ENCODE measurements around the gene MISP. TPM values are rescaled to one million over a fixed set of nuclear protein-coding genes. Genes with fewer than 3 reads are reported as not detected.

MISP gene
- total and polyA plus RNA-seq, 10 of the 15 experiments (the other 5 are each of a cell fraction or from before 2014, with no cell fraction given), result not detected

DNA sequence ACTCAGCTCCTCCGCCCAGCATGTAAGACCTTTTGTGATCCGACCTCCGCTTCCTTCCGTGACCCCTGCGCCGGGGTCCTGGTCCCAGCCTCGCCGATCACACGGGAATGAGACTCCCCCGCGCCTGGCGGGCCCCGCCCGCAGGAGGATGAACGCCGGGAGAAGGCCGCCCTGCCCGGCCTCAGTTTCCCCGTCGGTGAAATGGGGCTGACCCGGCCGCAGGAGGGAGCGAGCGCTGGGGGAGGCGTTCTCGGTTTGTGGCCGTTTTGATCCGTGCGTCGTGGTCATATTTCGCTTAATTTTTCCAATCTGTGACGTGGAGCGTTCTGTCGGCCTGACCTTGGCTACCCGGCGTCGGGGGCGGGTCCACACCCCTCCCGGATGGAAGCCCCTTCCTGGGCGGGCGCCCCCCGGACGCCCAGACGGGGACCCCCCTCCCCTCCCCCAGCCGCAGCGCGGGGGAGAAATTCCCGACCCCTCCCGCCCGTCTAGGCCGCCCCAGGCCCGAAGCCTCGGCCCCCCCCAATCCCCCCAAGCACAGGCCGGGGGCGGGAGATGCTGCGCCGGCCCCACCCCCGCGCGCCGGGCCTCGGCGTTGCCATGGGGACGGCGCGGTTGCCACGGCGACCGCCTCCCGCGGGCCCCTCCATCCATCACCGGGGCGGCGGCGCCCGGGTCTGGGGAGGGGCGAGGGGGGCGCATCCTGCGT, 31.1 kb upstream of the MISP start:
- intact Hi-C loops (cut with micrococcal nuclease; ENCODE audit: unreplicated experiment) (no loop called here), in situ Hi-C loops (cut with MboI) (no loop called here)
- no peak for TF ChIP-seq ASH2L (IDR thresholded peaks at IDR 0.05; ENCODE audit: borderline replicate concordance, low read depth)
- TF ChIP-seq EGR1 (IDR thresholded peaks at IDR 0.05; ENCODE audit: borderline replicate concordance in 1 of 2, low read depth in 2 of 2, low read length in 2 of 2), result peak in 1 of 2 experiments; percentile 64; a peak in 1 of 3 replicates
- TF ChIP-seq TCF12 (IDR thresholded peaks at IDR 0.05; ENCODE audit: low read depth, low read length), result no peak
- Histone ChIP-seq H3K4me1 (ENCODE audit: control insufficient read depth, insufficient read depth, low read length) (no peaks in the 10 kb centered on the region; the same call in 1 of the 2 replicates), H4K20me1 (ENCODE audit: control insufficient read depth, insufficient read depth) (no peaks in the 10 kb centered on the region), H3K27ac (ENCODE audit: control insufficient read depth, insufficient read depth) (no peak overlapping the region), H3K36me3 (ENCODE audit: control insufficient read depth in 2 of 2, insufficient read depth in 2 of 2, low read length in 1 of 2) (no peaks in the 10 kb centered on the region), H3K79me2 (ENCODE audit: control insufficient read depth, insufficient read depth, low read length) (no peaks in the 10 kb centered on the region), H2AFZ (ENCODE audit: control insufficient read depth, low read depth, low read length) (no peak overlapping the region), H3K9me3 (replicated peaks; ENCODE audit: control insufficient read depth, insufficient read depth, low read length) (peaks cover 5% of the 10 kb centered on the region; the same call in 1 of the 3 replicates), H3K9ac (ENCODE audit: control insufficient read depth, insufficient read depth, low read length) (no peak overlapping the region), H3K4me2 (ENCODE audit: control insufficient read depth, insufficient read depth) (no peak overlapping the region), H3K4me3 (no peak overlapping the region), H3K27me3 (replicated peaks in 1 of 2; ENCODE audit: control insufficient read depth in 2 of 2, insufficient read depth in 2 of 2, low read length in 1 of 2) (no peaks in the 10 kb centered on the region)
- 24% methylated on average over 57 of the region's 79 CpGs for WGBS (ENCODE audit: insufficient coverage, insufficient replicate concordance, low lambda C conversion rate, missing lambda C conversion rate)
- ChIA-PET RAD21 (ENCODE audit: unreplicated experiment) (no interaction called here), CTCF (no interaction called here), POLR2A (no interaction called here), SMC1A (ENCODE audit: uncharacterized antibody, unreplicated experiment) (no interaction called here)
- FAIRE-seq (no peak), DNase-seq (ENCODE audit: low read depth, low spot score) (no peak), ATAC-seq (no peak)
- no TSS peak for BruUV-seq (replicated peaks)

- no peak for FAIRE-seq
- ChIA-PET RAD21 (ENCODE audit: unreplicated experiment) (no interaction called here), SMC1A (ENCODE audit: uncharacterized antibody, unreplicated experiment) (no interaction called here), POLR2A (interaction anchor here (1.3 kb wide), 1 partner anchor 57 kb away, joined by 4 read pairs; the partner anchor contains the start of gene RNF126), CTCF (no interaction called here)
- intact Hi-C loops (cut with micrococcal nuclease; ENCODE audit: unreplicated experiment), result no loop called here
- no peaks in the 10 kb centered on the region for H4K20me1 ChIP-seq (ENCODE audit: control insufficient read depth, insufficient read depth)
- ATAC-seq, result no peak
- 47% methylated on average over 23 of the region's 58 CpGs for WGBS (ENCODE audit: insufficient coverage, insufficient replicate concordance, low lambda C conversion rate, missing lambda C conversion rate)
- no peak overlapping the region for H3K4me2 ChIP-seq (ENCODE audit: control insufficient read depth, insufficient read depth)
- no peaks in the 10 kb centered on the region; the same call in 1 of the 2 replicates for H3K4me1 ChIP-seq (ENCODE audit: control insufficient read depth, insufficient read depth, low read length)
- no peaks in the 10 kb centered on the region for H3K36me3 ChIP-seq (ENCODE audit: control insufficient read depth in 2 of 2, insufficient read depth in 2 of 2, low read length in 1 of 2)
- H3K79me2 ChIP-seq (ENCODE audit: control insufficient read depth, insufficient read depth, low read length), result no peaks in the 10 kb centered on the region
- DNase-seq (ENCODE audit: low read depth, low spot score), result no peak
- H3K27me3 ChIP-seq (replicated peaks in 1 of 2; ENCODE audit: control insufficient read depth in 2 of 2, insufficient read depth in 2 of 2, low read length in 1 of 2), result no peaks in the 10 kb centered on the region
- in situ Hi-C loops (cut with MboI), result no loop called here
- H3K27ac ChIP-seq (ENCODE audit: control insufficient read depth, insufficient read depth), result no peak overlapping the region
- H3K9me3 ChIP-seq (replicated peaks; ENCODE audit: control insufficient read depth, insufficient read depth, low read length), result peaks cover under 1% of the 10 kb centered on the region; the same call in 1 of the 3 replicates
- BruUV-seq (replicated peaks), result no TSS peak
- no peak overlapping the region for H2AFZ ChIP-seq (ENCODE audit: control insufficient read depth, low read depth, low read length)
- H3K4me3 ChIP-seq, result no peak overlapping the region
- no peak overlapping the region for H3K9ac ChIP-seq (ENCODE audit: control insufficient read depth, insufficient read depth, low read length)
- TF ChIP-seq DPF2 (IDR thresholded peaks at IDR 0.05) (no peak), FOXK2 (IDR thresholded peaks at IDR 0.05) (no peak), BCL11A (IDR thresholded peaks at IDR 0.05; ENCODE audit: low read depth, low read length) (no peak), CHD1 (IDR thresholded peaks at IDR 0.05; ENCODE audit: low read depth, low read length) (no peak), CBFB (IDR thresholded peaks at IDR 0.05; ENCODE audit: low read depth) (no peak), EZH2 (IDR thresholded peaks at IDR 0.05; ENCODE audit: borderline replicate concordance, control insufficient read depth, low read depth, low read length) (no peak), EED (IDR thresholded peaks at IDR 0.05; ENCODE audit: low read depth) (no peak), NR2C1 (IDR thresholded peaks at IDR 0.05) (no peak), ATF2 (IDR thresholded peaks at IDR 0.05; ENCODE audit: low read length) (no peak), MYB (IDR thresholded peaks at IDR 0.05; ENCODE audit: borderline replicate concordance, low read depth, low read length) (no peak), POU2F2 (IDR thresholded peaks at IDR 0.05; ENCODE audit: borderline replicate concordance, low read depth, low read length) (no peak)
Measured at GRCh38 chr19:720345-721160, 30.4 kb upstream of the MISP start.

All from GM12878 (cell line).